ENCODE measurements around the gene DIP2C. TPM values are rescaled to one million over a fixed set of nuclear protein-coding genes. Genes with fewer than 3 reads are reported as not detected.

Gene DIP2C
- polyA plus RNA-seq, 3 donors: 0.11 TPM; not detected in 2

GRCh38 chr10:666237-667012 is 23.0 kb downstream of the DIP2C start:
- no peaks in the 10 kb centered on the region for H3K36me3 Mint-ChIP-seq
- Histone ChIP-seq H3K27ac (ENCODE audit: low read depth in 1 of 2, low read length in 2 of 2) (no peak overlapping the region), H3K4me3 (replicated peaks in 1 of 3; ENCODE audit: low read depth in 2 of 3, low read length in 3 of 3) (no peak overlapping the region), H3K9ac (ENCODE audit: insufficient read depth, low read length, poor library complexity, severe bottlenecking) (no peak overlapping the region), H3K4me2 (replicated peaks; ENCODE audit: extremely low read depth, low read length, poor library complexity, severe bottlenecking) (no peak overlapping the region), H3K27me3 (ENCODE audit: control insufficient read depth in 2 of 2, insufficient read depth in 2 of 2, low read length in 2 of 2) (no peaks in the 10 kb centered on the region), H3K79me2 (ENCODE audit: insufficient read depth, low read length) (no peaks in the 10 kb centered on the region), H3K9me3 (replicated peaks in 1 of 2; ENCODE audit: control insufficient read depth in 1 of 2, insufficient read depth in 1 of 2, low read length in 2 of 2) (peaks cover 3 to 22% of the 10 kb centered on the region in 2 donors), H2AFZ (ENCODE audit: insufficient read depth, low read depth, low read length, poor library complexity, severe bottlenecking) (no peak overlapping the region), H3K4me1 (ENCODE audit: control insufficient read depth in 1 of 2, insufficient read depth in 2 of 2, low read length in 2 of 2) (no peaks in the 10 kb centered on the region), H4K20me1 (ENCODE audit: insufficient read depth, low read length) (no peaks in the 10 kb centered on the region), H3K36me3 (replicated peaks in 1 of 2; ENCODE audit: control insufficient read depth in 1 of 2, insufficient read depth in 2 of 2, low read length in 2 of 2) (no peaks in the 10 kb centered on the region)
- intact Hi-C loops (cut with micrococcal nuclease): no loop called here
- WGBS (ENCODE audit: insufficient coverage): 94% methylated on average over 36 of the region's 37 CpGs
- no peak for TF ChIP-seq CTCF (IDR thresholded peaks at IDR 0.05)
- DNase-seq: no peak
- H3K4me1 Mint-ChIP-seq: no peaks in the 10 kb centered on the region
- peaks cover 3 to 10% (median 4%) of the 10 kb centered on the region in 3 donors for H3K27me3 Mint-ChIP-seq (ENCODE audit: low read depth in 3 of 3)
- H3K4me3 Mint-ChIP-seq: no peak overlapping the region
- no peak overlapping the region for H3K27ac Mint-ChIP-seq
- peaks cover 0 to 5% (median under 1%) of the 10 kb centered on the region in 7 donors for H3K9me3 Mint-ChIP-seq

GRCh38 chr10:665579-666091 is 23.8 kb downstream of the DIP2C start:
- H3K79me2 ChIP-seq (ENCODE audit: insufficient read depth, low read length): no peaks in the 10 kb centered on the region
- no peaks in the 10 kb centered on the region for H3K9me3 Mint-ChIP-seq
- peak overlapping the region in 1 of 2 donors; percentile 1 for H3K4me3 Mint-ChIP-seq
- H3K36me3 ChIP-seq (replicated peaks in 1 of 2; ENCODE audit: control insufficient read depth in 1 of 2, insufficient read depth in 2 of 2, low read length in 2 of 2): no peaks in the 10 kb centered on the region
- H3K27ac ChIP-seq (ENCODE audit: low read depth in 1 of 2, low read length in 2 of 2): no peak overlapping the region
- H3K4me1 Mint-ChIP-seq: no peaks in the 10 kb centered on the region
- no peaks in the 10 kb centered on the region for H3K4me1 ChIP-seq (ENCODE audit: control insufficient read depth in 1 of 2, insufficient read depth in 2 of 2, low read length in 2 of 2)
- no peak overlapping the region for H3K9ac ChIP-seq (ENCODE audit: insufficient read depth, low read length, poor library complexity, severe bottlenecking)
- peaks cover 6 to 10% (median 9%) of the 10 kb centered on the region in 3 donors for H3K27me3 Mint-ChIP-seq (ENCODE audit: low read depth in 3 of 3)
- no peak overlapping the region for H2AFZ ChIP-seq (ENCODE audit: insufficient read depth, low read depth, low read length, poor library complexity, severe bottlenecking)
- no peak for TF ChIP-seq CTCF (IDR thresholded peaks at IDR 0.05)
- WGBS (ENCODE audit: insufficient coverage): 86% methylated on average over 25 of the region's 30 CpGs
- no peak overlapping the region for H3K4me2 ChIP-seq (replicated peaks; ENCODE audit: extremely low read depth, low read length, poor library complexity, severe bottlenecking)
- H4K20me1 ChIP-seq (ENCODE audit: insufficient read depth, low read length): no peaks in the 10 kb centered on the region
- H3K27ac Mint-ChIP-seq: no peak overlapping the region
- DNase-seq: no peak
- no peaks in the 10 kb centered on the region for H3K27me3 ChIP-seq (ENCODE audit: control insufficient read depth in 2 of 2, insufficient read depth in 2 of 2, low read length in 2 of 2)
- H3K36me3 Mint-ChIP-seq: no peaks in the 10 kb centered on the region
- no peak overlapping the region for H3K4me3 ChIP-seq (replicated peaks in 1 of 3; ENCODE audit: low read depth in 2 of 3, low read length in 3 of 3)
- H3K9me3 ChIP-seq (replicated peaks in 1 of 2; ENCODE audit: control insufficient read depth in 1 of 2, insufficient read depth in 1 of 2, low read length in 2 of 2): peaks cover 0 to 22% of the 10 kb centered on the region in 2 donors
- intact Hi-C loops (cut with micrococcal nuclease): no loop called here

All from CD14-positive monocyte (primary cell).